Measurements from ENCODE around the gene TSPAN17.

The TSPAN17 gene

DNA sequence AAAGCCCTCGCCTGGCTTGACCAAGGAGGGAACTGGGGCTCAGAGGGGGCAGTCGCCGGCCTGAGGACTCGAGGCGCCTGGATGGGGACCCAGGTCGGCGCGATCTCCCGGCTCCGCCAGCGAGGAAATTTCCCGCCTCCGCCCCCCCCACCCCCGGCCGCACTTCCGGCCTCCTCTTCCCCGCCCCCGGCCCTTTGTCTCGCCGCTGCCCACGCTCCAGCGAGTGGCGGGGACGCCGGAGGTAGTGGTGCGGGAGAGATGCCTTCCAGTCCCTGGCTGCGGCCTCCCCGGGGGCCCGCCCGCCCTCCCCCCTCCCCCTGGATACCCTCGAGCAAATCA lies 36.9 kb upstream of the TSPAN17 start:
- Histone ChIP-seq H3K4me1 (ENCODE audit: control insufficient read depth, insufficient read depth, low read length, unreplicated experiment) (peaks cover 20% of the 10 kb centered on the region), H3K27me3 (ENCODE audit: insufficient read depth, low read length) (no peaks in the 10 kb centered on the region), H3K36me3 (ENCODE audit: insufficient read depth, low read length) (no peaks in the 10 kb centered on the region), H2AFZ (ENCODE audit: low read length, unreplicated experiment) (peak overlapping the region; percentile 79), H3K27ac (ENCODE audit: low read depth, low read length) (no peak overlapping the region), H3K79me2 (ENCODE audit: control insufficient read depth, insufficient read depth, low read length, unreplicated experiment) (no peaks in the 10 kb centered on the region), H3K4me3 (ENCODE audit: low read depth, low read length) (peak overlapping the region; percentile 80)

DNA sequence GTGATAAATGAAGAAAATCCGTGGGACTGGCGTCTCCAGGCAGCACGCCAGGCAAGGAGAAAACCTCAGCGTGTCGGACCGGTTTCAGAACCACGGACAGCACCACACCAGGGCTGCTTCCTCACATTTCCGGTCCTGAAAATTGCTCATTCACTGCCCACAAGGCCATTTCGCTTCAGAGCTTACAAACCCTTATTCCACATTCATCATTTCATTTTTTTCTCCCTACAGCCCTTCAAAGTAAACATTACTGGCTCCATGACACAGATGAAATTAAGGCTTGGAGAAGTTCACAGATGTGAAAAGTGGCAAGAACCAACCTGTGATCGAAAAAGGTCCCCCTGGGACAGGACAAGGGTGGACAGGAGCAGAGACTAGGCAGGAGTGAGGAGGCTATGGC lies 35.8 kb upstream of the TSPAN17 start:
- no peak overlapping the region for H3K27ac ChIP-seq (ENCODE audit: low read depth, low read length)

DNA sequence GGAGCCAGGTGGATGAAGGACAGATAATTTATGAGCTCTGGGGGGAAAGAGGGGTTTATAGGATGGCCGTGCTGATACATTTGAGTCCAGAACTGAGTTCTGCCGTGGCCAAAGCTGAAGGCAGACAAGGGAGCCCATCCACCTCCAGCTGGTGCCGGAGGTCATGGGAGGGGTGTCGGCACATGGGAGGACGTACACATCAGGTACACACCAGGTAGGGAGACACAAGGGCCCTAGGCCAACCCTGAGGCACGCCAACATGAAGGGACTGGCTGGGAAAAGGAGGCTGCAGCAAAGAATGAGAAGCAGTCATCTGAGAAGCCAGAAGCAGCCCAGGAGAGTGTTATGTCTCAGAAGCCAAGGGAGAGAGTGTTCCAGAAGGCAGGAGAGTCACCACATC lies 35.3 kb upstream of the TSPAN17 start:
- peaks cover 28% of the 10 kb centered on the region for H3K4me1 ChIP-seq (ENCODE audit: control insufficient read depth, insufficient read depth, low read length, unreplicated experiment)
- no peak overlapping the region for H3K4me3 ChIP-seq (ENCODE audit: low read depth, low read length)
- H2AFZ ChIP-seq (ENCODE audit: low read length, unreplicated experiment) = no peak overlapping the region
- no peak overlapping the region for H3K27ac ChIP-seq (ENCODE audit: low read depth, low read length)
- no peaks in the 10 kb centered on the region for H3K27me3 ChIP-seq (ENCODE audit: insufficient read depth, low read length)
- H3K79me2 ChIP-seq (ENCODE audit: control insufficient read depth, insufficient read depth, low read length, unreplicated experiment) = no peaks in the 10 kb centered on the region
- no peaks in the 10 kb centered on the region for H3K36me3 ChIP-seq (ENCODE audit: insufficient read depth, low read length)

More for the DNA sequence above, 35.8 kb upstream of the TSPAN17 start:
- Histone ChIP-seq H3K4me1 (ENCODE audit: control insufficient read depth, insufficient read depth, low read length, unreplicated experiment) (peaks cover 28% of the 10 kb centered on the region), H3K27me3 (ENCODE audit: insufficient read depth, low read length) (no peaks in the 10 kb centered on the region), H3K4me3 (ENCODE audit: low read depth, low read length) (no peak overlapping the region), H3K79me2 (ENCODE audit: control insufficient read depth, insufficient read depth, low read length, unreplicated experiment) (no peaks in the 10 kb centered on the region), H3K36me3 (ENCODE audit: insufficient read depth, low read length) (no peaks in the 10 kb centered on the region), H2AFZ (ENCODE audit: low read length, unreplicated experiment) (no peak overlapping the region)

DNA sequence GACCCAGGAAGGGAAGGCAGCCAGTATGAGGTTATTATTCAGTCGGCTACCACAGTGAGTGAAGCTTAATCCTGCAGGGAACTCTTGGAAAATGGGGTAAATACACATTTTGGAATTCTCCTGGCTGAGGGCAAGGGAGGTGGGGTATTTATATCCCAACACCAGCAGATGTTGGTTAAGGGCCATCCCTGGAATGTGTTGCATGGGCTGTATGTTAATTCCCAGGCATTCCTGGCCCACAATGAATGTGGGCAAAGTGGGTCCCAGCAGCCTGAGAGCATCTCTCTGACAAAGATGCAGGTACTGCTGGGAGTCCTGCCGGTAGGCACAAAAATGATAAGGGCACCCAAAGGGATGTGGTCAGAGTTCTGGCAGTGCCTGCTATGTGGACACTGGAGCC lies 34.4 kb upstream of the TSPAN17 start:
- Histone ChIP-seq H3K4me1 (ENCODE audit: control insufficient read depth, insufficient read depth, low read length, unreplicated experiment) (peaks cover 28% of the 10 kb centered on the region), H3K36me3 (ENCODE audit: insufficient read depth, low read length) (no peaks in the 10 kb centered on the region), H3K79me2 (ENCODE audit: control insufficient read depth, insufficient read depth, low read length, unreplicated experiment) (no peaks in the 10 kb centered on the region), H3K27ac (ENCODE audit: low read depth, low read length) (no peak overlapping the region), H3K27me3 (ENCODE audit: insufficient read depth, low read length) (no peaks in the 10 kb centered on the region), H2AFZ (ENCODE audit: low read length, unreplicated experiment) (no peak overlapping the region), H3K4me3 (ENCODE audit: low read depth, low read length) (no peak overlapping the region)

DNA sequence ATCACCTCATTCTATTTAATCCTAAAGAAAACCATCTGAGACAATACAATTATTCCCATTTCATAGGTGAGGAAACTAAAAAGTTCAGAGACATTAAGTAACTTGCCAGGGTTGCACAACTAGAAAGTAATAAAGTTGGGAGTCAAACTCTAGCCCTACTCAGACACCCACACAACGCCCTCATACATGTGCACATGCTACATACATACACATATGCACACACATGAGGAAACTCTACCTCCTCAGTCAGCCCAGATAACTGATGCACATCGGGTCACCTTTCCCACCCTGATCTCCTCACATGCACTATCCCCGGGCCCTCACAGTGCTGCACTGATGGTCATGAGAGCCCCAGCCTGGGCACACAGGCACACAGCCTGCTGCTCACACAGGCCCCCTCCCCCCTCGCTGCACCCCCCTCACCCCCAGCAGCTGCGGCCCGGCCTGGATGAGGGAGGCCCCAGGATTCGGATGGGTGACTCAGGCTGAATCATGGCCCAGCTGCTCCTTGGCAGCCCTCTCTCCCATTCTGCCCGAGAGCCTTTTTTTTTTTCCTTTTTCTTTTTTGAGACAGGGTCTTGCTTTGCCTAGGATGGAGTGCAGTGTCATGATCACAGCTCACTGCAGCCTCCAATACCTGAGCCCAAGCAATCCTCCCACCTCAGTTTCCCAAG lies 32.3 kb upstream of the TSPAN17 start:
- H3K79me2 ChIP-seq (ENCODE audit: control insufficient read depth, insufficient read depth, low read length, unreplicated experiment) = no peaks in the 10 kb centered on the region
- no peak overlapping the region for H3K4me3 ChIP-seq (ENCODE audit: low read depth, low read length)
- H3K36me3 ChIP-seq (ENCODE audit: insufficient read depth, low read length) = no peaks in the 10 kb centered on the region
- H2AFZ ChIP-seq (ENCODE audit: low read length, unreplicated experiment) = no peak overlapping the region
- H3K27ac ChIP-seq (ENCODE audit: low read depth, low read length) = no peak overlapping the region
- H3K27me3 ChIP-seq (ENCODE audit: insufficient read depth, low read length) = peaks cover 9% of the 10 kb centered on the region
- H3K4me1 ChIP-seq (ENCODE audit: control insufficient read depth, insufficient read depth, low read length, unreplicated experiment) = peaks cover 34% of the 10 kb centered on the region

DNA sequence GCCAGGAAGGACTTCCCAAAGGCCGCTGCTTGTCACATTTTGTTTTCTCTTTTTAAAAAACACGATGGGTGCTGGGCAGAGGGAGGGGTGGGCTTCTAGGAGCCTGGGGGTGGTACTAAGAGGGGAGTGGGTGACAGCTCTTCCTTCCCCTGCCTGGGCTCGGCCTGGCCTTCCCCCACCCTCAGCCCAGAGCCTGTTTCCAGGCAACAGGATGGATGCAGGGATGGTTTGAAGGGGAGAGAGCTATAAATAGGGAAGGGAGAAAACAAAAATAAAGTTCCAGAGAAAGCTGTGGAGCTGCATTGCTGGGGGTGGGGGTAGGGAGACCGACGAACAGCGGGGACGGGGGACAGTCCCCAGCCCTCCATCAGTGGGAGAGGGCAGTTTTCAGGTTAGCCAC lies 30.8 kb upstream of the TSPAN17 start:
- Histone ChIP-seq H2AFZ (ENCODE audit: low read length, unreplicated experiment) (no peak overlapping the region), H3K4me1 (ENCODE audit: control insufficient read depth, insufficient read depth, low read length, unreplicated experiment) (peaks cover 34% of the 10 kb centered on the region), H3K79me2 (ENCODE audit: control insufficient read depth, insufficient read depth, low read length, unreplicated experiment) (no peaks in the 10 kb centered on the region), H3K27ac (ENCODE audit: low read depth, low read length) (no peak overlapping the region), H3K4me3 (ENCODE audit: low read depth, low read length) (no peak overlapping the region), H3K36me3 (ENCODE audit: insufficient read depth, low read length) (no peaks in the 10 kb centered on the region), H3K27me3 (ENCODE audit: insufficient read depth, low read length) (peaks cover 22% of the 10 kb centered on the region)

DNA sequence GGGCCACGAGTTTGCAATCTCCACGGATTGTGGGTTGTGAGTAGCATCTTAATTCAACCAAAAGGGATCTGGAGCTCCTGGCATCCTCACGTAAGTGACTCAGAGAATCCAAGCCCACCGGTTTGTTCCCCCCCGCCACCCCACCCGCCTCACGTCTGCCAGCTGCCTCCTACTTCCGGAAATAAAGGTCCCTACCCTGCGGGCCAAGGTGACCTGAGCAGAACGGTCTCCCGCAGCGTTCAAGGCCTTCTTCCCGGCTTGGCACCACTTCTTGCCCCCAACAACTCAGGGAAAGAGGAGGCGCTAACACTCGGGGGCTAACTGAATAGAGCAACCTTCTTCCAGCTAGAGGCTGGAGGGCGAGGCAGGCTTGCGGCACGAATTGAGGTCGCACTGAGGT lies 28.5 kb upstream of the TSPAN17 start:
- Histone ChIP-seq H3K27ac (ENCODE audit: low read depth, low read length) (no peak overlapping the region), H3K4me3 (ENCODE audit: low read depth, low read length) (peak overlapping the region; percentile 58; the same call in 1 of the 2 replicates)

DNA sequence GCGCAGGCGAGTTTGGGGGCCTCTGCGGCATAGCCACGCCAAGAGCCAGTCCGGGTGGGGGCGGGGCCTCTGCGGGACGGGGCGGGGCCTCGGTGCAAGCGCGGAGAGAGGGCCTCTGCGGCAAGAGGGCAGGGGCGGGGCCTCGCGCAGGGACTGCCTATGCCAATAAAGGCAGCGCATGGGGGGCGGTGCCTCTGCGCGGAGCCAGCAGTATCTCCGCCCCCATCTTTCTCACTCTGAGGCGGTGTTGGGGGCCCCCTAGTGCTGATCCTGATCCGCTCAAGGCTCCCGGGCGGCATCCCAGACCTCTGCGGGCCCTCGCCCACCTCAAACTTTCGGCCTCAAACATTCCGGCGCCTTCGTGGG lies 28.1 kb upstream of the TSPAN17 start:
- Histone ChIP-seq H3K36me3 (ENCODE audit: insufficient read depth, low read length) (no peaks in the 10 kb centered on the region), H3K27ac (ENCODE audit: low read depth, low read length) (no peak overlapping the region), H3K79me2 (ENCODE audit: control insufficient read depth, insufficient read depth, low read length, unreplicated experiment) (no peaks in the 10 kb centered on the region), H3K27me3 (ENCODE audit: insufficient read depth, low read length) (peaks cover 26% of the 10 kb centered on the region), H3K4me1 (ENCODE audit: control insufficient read depth, insufficient read depth, low read length, unreplicated experiment) (peaks cover 25% of the 10 kb centered on the region), H2AFZ (ENCODE audit: low read length, unreplicated experiment) (peak overlapping the region; percentile 24), H3K4me3 (ENCODE audit: low read depth, low read length) (peak overlapping the region; percentile 60)

More for the DNA sequence above, 28.5 kb upstream of the TSPAN17 start:
- Histone ChIP-seq H3K79me2 (ENCODE audit: control insufficient read depth, insufficient read depth, low read length, unreplicated experiment) (no peaks in the 10 kb centered on the region), H2AFZ (ENCODE audit: low read length, unreplicated experiment) (peak overlapping the region; percentile 24), H3K4me1 (ENCODE audit: control insufficient read depth, insufficient read depth, low read length, unreplicated experiment) (peaks cover 28% of the 10 kb centered on the region), H3K36me3 (ENCODE audit: insufficient read depth, low read length) (no peaks in the 10 kb centered on the region), H3K27me3 (ENCODE audit: insufficient read depth, low read length) (peaks cover 22% of the 10 kb centered on the region)

DNA sequence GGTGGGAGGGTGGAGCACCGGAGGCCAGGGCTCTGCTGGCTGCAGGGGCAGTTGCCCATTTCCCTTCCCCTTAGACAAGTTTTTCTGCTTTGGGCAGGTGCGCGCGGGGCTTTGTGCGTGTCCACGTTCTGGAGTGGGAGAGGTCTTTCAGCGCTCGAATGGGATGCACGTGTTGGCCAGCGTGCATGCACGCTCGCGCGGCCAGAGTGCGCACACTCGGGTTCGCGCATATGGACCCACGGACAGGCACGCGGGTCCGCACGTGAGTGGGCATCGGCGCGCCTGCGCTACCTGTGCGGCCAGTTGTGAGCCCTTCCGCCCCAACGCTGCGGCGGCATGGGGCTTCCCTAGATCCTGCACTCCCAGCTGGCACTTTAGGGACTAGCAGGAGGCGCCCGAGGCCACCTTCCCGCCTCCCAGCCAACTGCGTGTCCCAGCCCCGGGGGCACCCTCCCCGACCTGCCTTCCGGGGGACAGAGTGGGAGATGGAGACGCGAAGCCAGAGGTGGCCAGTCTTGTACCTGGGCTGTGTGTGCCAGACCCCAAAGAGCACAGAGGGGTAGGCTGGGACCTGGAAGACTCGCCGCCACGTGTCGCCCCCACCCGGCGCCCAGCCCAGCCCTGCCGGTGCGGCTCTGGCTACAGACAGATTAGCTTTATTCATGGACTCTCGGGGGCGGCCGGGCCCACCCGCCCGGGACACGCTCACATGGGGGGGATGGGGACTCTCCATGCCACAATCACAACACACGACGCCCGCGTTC lies 27.5 kb upstream of the TSPAN17 start:
- H3K27me3 ChIP-seq (ENCODE audit: insufficient read depth, low read length) = peaks cover 27% of the 10 kb centered on the region
- peak overlapping the region; percentile 9 for H2AFZ ChIP-seq (ENCODE audit: low read length, unreplicated experiment)
- H3K79me2 ChIP-seq (ENCODE audit: control insufficient read depth, insufficient read depth, low read length, unreplicated experiment) = no peaks in the 10 kb centered on the region
- H3K36me3 ChIP-seq (ENCODE audit: insufficient read depth, low read length) = no peaks in the 10 kb centered on the region
- H3K4me3 ChIP-seq (ENCODE audit: low read depth, low read length) = peak overlapping the region; percentile 60
- H3K4me1 ChIP-seq (ENCODE audit: control insufficient read depth, insufficient read depth, low read length, unreplicated experiment) = peaks cover 21% of the 10 kb centered on the region
- no peak overlapping the region for H3K27ac ChIP-seq (ENCODE audit: low read depth, low read length)

DNA sequence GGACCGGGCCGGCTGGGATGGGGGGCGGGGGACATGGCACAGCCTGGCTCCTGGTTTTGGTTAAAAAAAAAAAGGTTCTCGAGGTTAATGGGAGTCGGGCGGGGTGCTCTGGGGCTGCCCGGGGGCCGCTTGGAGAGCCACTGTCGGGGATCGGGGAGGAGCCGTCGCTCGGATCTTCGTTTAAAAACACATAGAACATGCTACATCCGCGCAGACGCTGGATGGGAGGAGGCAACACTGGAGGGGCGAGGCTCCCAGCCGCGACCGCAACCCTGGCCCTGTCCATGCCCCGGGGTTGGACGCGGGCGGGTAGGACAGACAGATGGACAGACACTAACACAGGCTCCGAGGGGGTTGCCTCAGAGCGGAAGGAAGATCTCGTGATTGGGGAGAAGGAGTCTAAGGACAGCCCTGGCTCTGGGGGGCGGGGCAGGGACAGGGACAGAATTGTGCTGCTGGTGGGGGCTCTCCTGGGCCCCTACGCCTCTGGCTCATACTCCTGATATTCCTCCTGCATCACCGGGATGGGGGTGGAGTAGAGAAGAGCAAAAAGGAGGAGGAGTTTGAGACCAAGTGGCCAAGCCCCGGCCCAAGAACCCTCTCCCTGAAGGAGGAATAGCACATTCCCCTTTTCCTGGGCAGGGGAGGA lies 26.8 kb upstream of the TSPAN17 start:
- no peak overlapping the region for H3K27ac ChIP-seq (ENCODE audit: low read depth, low read length)
- H3K4me3 ChIP-seq (ENCODE audit: low read depth, low read length) = peak overlapping the region; percentile 60
- H3K79me2 ChIP-seq (ENCODE audit: control insufficient read depth, insufficient read depth, low read length, unreplicated experiment) = no peaks in the 10 kb centered on the region
- peaks cover 32% of the 10 kb centered on the region for H3K27me3 ChIP-seq (ENCODE audit: insufficient read depth, low read length)
- peak overlapping the region; percentile 9 for H2AFZ ChIP-seq (ENCODE audit: low read length, unreplicated experiment)
- H3K4me1 ChIP-seq (ENCODE audit: control insufficient read depth, insufficient read depth, low read length, unreplicated experiment) = peaks cover 14% of the 10 kb centered on the region
- H3K36me3 ChIP-seq (ENCODE audit: insufficient read depth, low read length) = no peaks in the 10 kb centered on the region
